ENCODE data around the gene DLGAP1.

The DLGAP1 gene

GRCh38 chr18:3463051-3463450 is 992.1 kb downstream of the DLGAP1 start:
- Histone ChIP-seq H3K9me3 (ENCODE audit: control insufficient read depth, insufficient read depth, low read depth, low read length) (no peaks in the 10 kb centered on the region), H3K4me3 (ENCODE audit: low read depth, low read length) (no peak overlapping the region), H3K27ac (ENCODE audit: extremely low read depth, low read depth, low read length) (no peak overlapping the region), H3K36me3 (ENCODE audit: control insufficient read depth in 2 of 2, insufficient read depth in 1 of 2, low read length in 2 of 2) (peaks cover 15 to 19% of the 10 kb centered on the region in 2 experiments), H3K4me1 (ENCODE audit: control insufficient read depth, insufficient read depth, low read length) (no peaks in the 10 kb centered on the region)
- POLR2A ChIA-PET: interaction anchor here (1.4 kb wide), 1 partner anchor 11 kb away, joined by 6 read pairs; no protein-coding TSS in a partner anchor
- CTCF ChIA-PET: interaction anchor here (0.6 to 2.7 kb wide), 5 partner anchors 9 to 491 kb away, joined by 3 to 12 read pairs (median 4); no protein-coding TSS in a partner anchor
- TF ChIP-seq HOXD13 (CRISPR knock-in tag; IDR thresholded peaks at IDR 0.05; ENCODE audit: borderline replicate concordance) (no peak), ZNF37A (tag by site-specific recombination; IDR thresholded peaks at IDR 0.05) (no peak), ZBTB20 (tag by site-specific recombination; IDR thresholded peaks at IDR 0.05) (no peak), EGR2 (tag by site-specific recombination; IDR thresholded peaks at IDR 0.05; ENCODE audit: low read depth) (no peak), ZNF174 (tag by site-specific recombination; IDR thresholded peaks at IDR 0.05) (no peak), ZNF629 (tag by site-specific recombination; IDR thresholded peaks at IDR 0.05) (no peak), MEIS1 (CRISPR knock-in tag; IDR thresholded peaks at IDR 0.05; ENCODE audit: borderline replicate concordance) (no peak), ZNF112 (tag by site-specific recombination; IDR thresholded peaks at IDR 0.05) (no peak), TCF7L2 (IDR thresholded peaks at IDR 0.05; ENCODE audit: borderline replicate concordance, low read depth, low read length) (no peak), ZNF558 (tag by site-specific recombination; IDR thresholded peaks at IDR 0.05) (no peak), ZNF404 (tag by site-specific recombination; IDR thresholded peaks at IDR 0.05) (no peak), MZF1 (tag by site-specific recombination; IDR thresholded peaks at IDR 0.05; ENCODE audit: borderline replicate concordance) (no peak), ZNF645 (tag by site-specific recombination; IDR thresholded peaks at IDR 0.05) (no peak), KLF17 (tag by site-specific recombination; IDR thresholded peaks at IDR 0.05) (no peak), ZBTB6 (tag by site-specific recombination; IDR thresholded peaks at IDR 0.05) (no peak), SP3 (tag by site-specific recombination; IDR thresholded peaks at IDR 0.05) (no peak), ZNF121 (tag by site-specific recombination; IDR thresholded peaks at IDR 0.05) (no peak)

GRCh38 chr18:3461704-3462103 is 993.4 kb downstream of the DLGAP1 start:
- peaks cover 26 to 29% of the 10 kb centered on the region in 2 experiments for H3K36me3 ChIP-seq (ENCODE audit: control insufficient read depth in 2 of 2, insufficient read depth in 1 of 2, low read length in 2 of 2)
- no peak overlapping the region for H3K4me3 ChIP-seq (ENCODE audit: low read depth, low read length)
- no peaks in the 10 kb centered on the region for H3K9me3 ChIP-seq (ENCODE audit: control insufficient read depth, insufficient read depth, low read depth, low read length)
- POLR2A ChIA-PET: interaction anchor here (0.7 to 1.2 kb wide), 3 partner anchors 145 to 214 kb away, joined by 3 read pairs; partner anchors contain the start of gene MYL12A
- H3K27ac ChIP-seq (ENCODE audit: extremely low read depth, low read depth, low read length): no peak overlapping the region
- 0 out of 2 replicates have a peak, but pooled peaks cover under 1% of the 10 kb centered on the region for H3K4me1 ChIP-seq (ENCODE audit: control insufficient read depth, insufficient read depth, low read length)
- CTCF ChIA-PET: interaction anchor here (0.6 to 2.4 kb wide), 6 partner anchors 9 to 165 kb away, joined by 3 to 10 read pairs (median 5); no protein-coding TSS in a partner anchor
- TF ChIP-seq ZNF26 (tag by site-specific recombination; IDR thresholded peaks at IDR 0.05) (peak; percentile 91), ZNF449 (tag by site-specific recombination; IDR thresholded peaks at IDR 0.05) (no peak)
